Stimulated activated CD4-positive, alpha-beta T cell treated with anti-CD3 and anti-CD28 coated beads, TNF-alpha, amount 100 ng/mL, for 48 hours (primary cell): ENCODE data around the gene MAPKAP1.

Source experiments
- DNase-seq, 3 donors: peaks; one replicate each; pipeline ENCODE4 v3.0.0-alpha.2; 2020; ENCODE audit warnings: low read depth in 3 of 3

MAPKAP1 gene

GRCh38 chr9:125484350-125485282 lies 222.4 kb downstream of the MAPKAP1 start:
- no peak for DNase-seq

GRCh38 chr9:125483697-125484096 lies 223.3 kb downstream of the MAPKAP1 start:
- DNase-seq: no peak

GRCh38 chr9:125479846-125480615 lies 227.0 kb downstream of the MAPKAP1 start:
- no peak for DNase-seq

GRCh38 chr9:125477089-125477544 lies 229.9 kb downstream of the MAPKAP1 start:
- no peak for DNase-seq

- DNase-seq: no peak
These were observed 230.4 kb downstream of the MAPKAP1 start for GRCh38 chr9:125476645-125477044.

GRCh38 chr9:125475385-125475784 lies 231.6 kb downstream of the MAPKAP1 start:
- DNase-seq: no peak

GRCh38 chr9:125472926-125473701 lies 233.9 kb downstream of the MAPKAP1 start:
- no peak for DNase-seq

- no peak for DNase-seq
These were observed 234.5 kb downstream of the MAPKAP1 start for GRCh38 chr9:125472562-125472925.

- DNase-seq: no peak
These were observed 236.0 kb downstream of the MAPKAP1 start for GRCh38 chr9:125470767-125471580.

GRCh38 chr9:125470189-125470588 lies 236.8 kb downstream of the MAPKAP1 start:
- DNase-seq: no peak

- DNase-seq: no peak
These were observed 238.4 kb downstream of the MAPKAP1 start for GRCh38 chr9:125468646-125469045.

- DNase-seq: no peak
These were observed 239.8 kb downstream of the MAPKAP1 start for GRCh38 chr9:125467116-125467740.

- no peak for DNase-seq
These were observed 240.6 kb downstream of the MAPKAP1 start for GRCh38 chr9:125466411-125466810.

- DNase-seq: no peak
These were observed 242.2 kb downstream of the MAPKAP1 start for GRCh38 chr9:125464591-125465385.

- DNase-seq: no peak
These were observed 243.1 kb downstream of the MAPKAP1 start for GRCh38 chr9:125463926-125464325.

- no peak for DNase-seq
These were observed 244.1 kb downstream of the MAPKAP1 start for GRCh38 chr9:125462861-125463291.

- DNase-seq: no peak
These were observed 245.3 kb downstream of the MAPKAP1 start for GRCh38 chr9:125461636-125462190.

GRCh38 chr9:125460883-125461635 lies 245.9 kb downstream of the MAPKAP1 start:
- DNase-seq: no peak

GRCh38 chr9:125460346-125460745 lies 246.7 kb downstream of the MAPKAP1 start:
- DNase-seq: no peak
